Calu3 (cell line): ENCODE data around the gene MYO5A. TPM values are rescaled to one million over a fixed set of nuclear protein-coding genes. Genes with fewer than 3 reads are reported as not detected.
"Not testable (repeated sequence)": the region's sequence is repeated elsewhere in the genome, so short reads cannot be mapped to it uniquely, and the experiment has no call there.

Experiments used
- BruUV-seq: library from RNA; stranded (reverse); fragments of 400-500 nt; replicated peaks from 2 replicates; lab custom pipeline; 2021; lab: Mats Ljungman, UMichigan
- CTCF ChIA-PET: fragments of 300-600 bp; sonication (Branson Sonifier 250); formaldehyde crosslinking; loops from one replicate; lab custom pipeline; 2022; ENCODE audit warnings: antibody characterized with exemption; lab: Charles Lee
- DNase-seq: peaks from one replicate; pipeline ENCODE4 v3.0.0; 2022
- H3K27ac Mint-ChIP-seq: one replicate; pipeline ENCODE4 v1.8.0; 2022; ENCODE audit warnings: mixed read lengths; ENCODE audit not compliant: unreplicated experiment
- H3K27me3 Mint-ChIP-seq: one replicate; pipeline ENCODE4 v1.8.0; 2022; ENCODE audit warnings: mixed read lengths; ENCODE audit not compliant: unreplicated experiment
- H3K36me3 Mint-ChIP-seq: one replicate; pipeline ENCODE4 v1.8.0; 2022; ENCODE audit warnings: mild to moderate bottlenecking, moderate library complexity, mixed read lengths; ENCODE audit not compliant: insufficient read depth, unreplicated experiment
- H3K4me1 Mint-ChIP-seq: one replicate; pipeline ENCODE4 v1.8.0; 2022; ENCODE audit warnings: mild to moderate bottlenecking, low read depth, mixed read lengths; ENCODE audit not compliant: unreplicated experiment
- H3K4me3 Mint-ChIP-seq: one replicate; pipeline ENCODE4 v1.8.0; 2022; ENCODE audit warnings: mild to moderate bottlenecking, low read depth, moderate library complexity, mixed read lengths; ENCODE audit not compliant: unreplicated experiment
- H3K9me3 Mint-ChIP-seq: one replicate; pipeline ENCODE4 v1.8.0; 2022; ENCODE audit warnings: low read depth, mixed read lengths; ENCODE audit not compliant: unreplicated experiment
- CTCF ChIP-seq: fragments of 200-600 bp; IDR thresholded peaks from one replicate; pipeline ENCODE4 v1.8.0; 2022; ENCODE audit warnings: antibody characterized with exemption; ENCODE audit not compliant: unreplicated experiment
- intact Hi-C: fragments of 100-400 bp; cut with micrococcal nuclease; formaldehyde crosslinking; loops from one replicate; pipeline ENCODE4 v1.10.0; 2022; ENCODE audit not compliant: unreplicated experiment
- total RNA-seq: library from RNA; stranded (reverse); gene quantifications from 2 replicates; pipeline ENCODE4 v1.2.3, GENCODE V29; 2022

Gene MYO5A
- total RNA-seq, 1 experiment from 2014 or later = 6.1 TPM

- intact Hi-C loops = no loop called here
- BruUV-seq = no TSS peak
- H3K4me3 Mint-ChIP-seq = no peak overlapping the region
- H3K9me3 Mint-ChIP-seq = no peaks in the 10 kb centered on the region
- CTCF ChIA-PET = no interaction called here
- DNase-seq = no peak
- H3K4me1 Mint-ChIP-seq = no peaks in the 10 kb centered on the region
- H3K27ac Mint-ChIP-seq = no peak overlapping the region
- H3K36me3 Mint-ChIP-seq = no peaks in the 10 kb centered on the region
- no peak for TF ChIP-seq CTCF
- no peaks in the 10 kb centered on the region for H3K27me3 Mint-ChIP-seq
Observed at GRCh38 chr15:52419494-52419893, 109.2 kb downstream of the MYO5A start.

- H3K27me3 Mint-ChIP-seq = no peaks in the 10 kb centered on the region
- no peaks in the 10 kb centered on the region for H3K36me3 Mint-ChIP-seq
- CTCF ChIA-PET = interaction anchor here (0.6 kb wide), 1 partner anchor 15 kb away, joined by 3 read pairs; no protein-coding TSS in a partner anchor
- H3K9me3 Mint-ChIP-seq = no peaks in the 10 kb centered on the region
- no peaks in the 10 kb centered on the region for H3K4me1 Mint-ChIP-seq
- no peak for TF ChIP-seq CTCF
- no peak overlapping the region for H3K27ac Mint-ChIP-seq
- no peak overlapping the region for H3K4me3 Mint-ChIP-seq
- intact Hi-C loops = no loop called here
- DNase-seq = no peak
- no TSS peak for BruUV-seq
Observed at GRCh38 chr15:52417957-52418356, 110.7 kb downstream of the MYO5A start.

DNA sequence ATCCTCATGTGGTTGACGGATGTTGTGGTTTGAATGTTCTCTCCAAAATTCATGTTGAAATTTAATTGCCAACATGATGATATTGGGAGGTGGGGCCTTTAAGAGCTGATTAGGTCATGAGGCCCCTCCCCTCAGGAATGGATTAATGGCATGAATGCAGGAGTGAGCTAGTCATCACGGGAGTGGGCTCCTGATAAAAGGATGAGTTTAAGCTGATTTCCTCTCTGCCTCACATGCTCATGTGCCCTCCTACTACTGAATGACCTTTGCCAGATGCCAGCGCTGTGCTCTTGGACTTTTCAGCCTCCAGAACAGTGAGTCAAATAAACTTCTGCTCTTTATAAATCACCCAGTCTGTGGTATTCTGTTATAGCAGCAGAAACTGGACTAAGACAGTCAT lies 111.2 kb downstream of the MYO5A start:
- TF ChIP-seq CTCF = no peak
- Mint-ChIP-seq H3K4me3 (no peak overlapping the region), H3K4me1 (no peaks in the 10 kb centered on the region), H3K9me3 (no peaks in the 10 kb centered on the region), H3K27me3 (no peaks in the 10 kb centered on the region), H3K36me3 (no peaks in the 10 kb centered on the region), H3K27ac (no peak overlapping the region)
- DNase-seq = no peak
- no TSS peak for BruUV-seq
- CTCF ChIA-PET = interaction anchor here (0.6 kb wide), 1 partner anchor 16 kb away, joined by 3 read pairs; no protein-coding TSS in a partner anchor
- intact Hi-C loops = no loop called here

DNA sequence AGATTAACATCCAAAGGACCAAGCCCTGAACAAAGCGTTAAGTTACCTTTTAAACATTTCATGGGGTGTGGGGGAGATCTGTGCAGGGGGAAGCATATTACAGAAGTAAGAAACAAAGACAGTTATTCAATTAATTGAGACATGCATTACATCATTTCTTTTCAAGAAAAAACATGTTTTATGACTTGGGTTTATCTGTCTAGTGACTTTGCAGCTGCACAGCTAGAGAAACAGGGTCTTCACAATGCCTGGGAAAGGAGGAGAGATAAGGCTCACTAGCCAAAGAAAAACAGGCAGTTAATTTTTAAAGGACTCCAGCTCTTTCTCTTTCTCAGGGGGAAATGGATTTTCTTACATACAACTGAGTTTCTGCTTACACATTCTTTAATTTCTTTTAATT lies 112.1 kb downstream of the MYO5A start:
- H3K4me1 Mint-ChIP-seq, H3K36me3 Mint-ChIP-seq, H3K27me3 Mint-ChIP-seq, H3K27ac Mint-ChIP-seq, DNase-seq, intact Hi-C loops, CTCF ChIA-PET, H3K4me3 Mint-ChIP-seq, BruUV-seq, H3K9me3 Mint-ChIP-seq: not testable (repeated sequence)

DNA sequence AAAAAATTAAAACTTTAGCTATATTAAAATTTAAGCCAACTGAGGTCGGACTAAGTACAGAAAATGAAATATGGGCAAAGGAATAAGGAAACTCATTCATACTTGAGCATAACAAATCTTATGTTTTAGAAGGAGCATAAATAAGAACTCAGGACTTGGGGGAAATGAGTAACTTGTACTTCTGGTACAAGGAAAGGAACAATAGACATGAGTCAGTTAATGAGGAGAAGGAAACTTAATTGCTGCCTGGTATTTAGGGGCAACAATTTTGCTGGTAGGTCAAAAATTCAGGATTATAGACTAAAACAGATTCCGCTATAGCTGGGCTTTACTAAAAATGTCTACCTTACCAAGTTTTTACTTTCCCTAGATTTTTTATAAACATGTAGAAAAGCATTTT lies 113.1 kb downstream of the MYO5A start:
- Mint-ChIP-seq H3K27me3 (no peaks in the 10 kb centered on the region), H3K27ac (no peak overlapping the region), H3K4me1 (no peaks in the 10 kb centered on the region), H3K36me3 (no peaks in the 10 kb centered on the region), H3K4me3 (no peak overlapping the region), H3K9me3 (no peaks in the 10 kb centered on the region)
- CTCF ChIA-PET = no interaction called here
- TF ChIP-seq CTCF = no peak
- intact Hi-C loops = no loop called here
- no peak for DNase-seq
- no TSS peak for BruUV-seq
